GM12872 (cell line): Measurements from ENCODE around the gene GPR137.

Experiments
- TF ChIP-seq, protein P1 (sequence below): IDR thresholded peaks from 3 replicates; pipeline ENCODE4 v1.5.1; 2011; ENCODE audit warnings: low read depth, mild to moderate bottlenecking, low read length, moderate library complexity; ENCODE audit not compliant: insufficient read depth

GPR137 gene

GRCh38 chr11:64330888-64331287 is 45.2 kb downstream of the GPR137 start:
- TF ChIP-seq, protein P1, sequence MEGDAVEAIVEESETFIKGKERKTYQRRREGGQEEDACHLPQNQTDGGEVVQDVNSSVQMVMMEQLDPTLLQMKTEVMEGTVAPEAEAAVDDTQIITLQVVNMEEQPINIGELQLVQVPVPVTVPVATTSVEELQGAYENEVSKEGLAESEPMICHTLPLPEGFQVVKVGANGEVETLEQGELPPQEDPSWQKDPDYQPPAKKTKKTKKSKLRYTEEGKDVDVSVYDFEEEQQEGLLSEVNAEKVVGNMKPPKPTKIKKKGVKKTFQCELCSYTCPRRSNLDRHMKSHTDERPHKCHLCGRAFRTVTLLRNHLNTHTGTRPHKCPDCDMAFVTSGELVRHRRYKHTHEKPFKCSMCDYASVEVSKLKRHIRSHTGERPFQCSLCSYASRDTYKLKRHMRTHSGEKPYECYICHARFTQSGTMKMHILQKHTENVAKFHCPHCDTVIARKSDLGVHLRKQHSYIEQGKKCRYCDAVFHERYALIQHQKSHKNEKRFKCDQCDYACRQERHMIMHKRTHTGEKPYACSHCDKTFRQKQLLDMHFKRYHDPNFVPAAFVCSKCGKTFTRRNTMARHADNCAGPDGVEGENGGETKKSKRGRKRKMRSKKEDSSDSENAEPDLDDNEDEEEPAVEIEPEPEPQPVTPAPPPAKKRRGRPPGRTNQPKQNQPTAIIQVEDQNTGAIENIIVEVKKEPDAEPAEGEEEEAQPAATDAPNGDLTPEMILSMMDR = no peak

GRCh38 chr11:64331569-64332371 is 46.1 kb downstream of the GPR137 start:
- TF ChIP-seq, protein P1 = peak; percentile 83

DNA sequence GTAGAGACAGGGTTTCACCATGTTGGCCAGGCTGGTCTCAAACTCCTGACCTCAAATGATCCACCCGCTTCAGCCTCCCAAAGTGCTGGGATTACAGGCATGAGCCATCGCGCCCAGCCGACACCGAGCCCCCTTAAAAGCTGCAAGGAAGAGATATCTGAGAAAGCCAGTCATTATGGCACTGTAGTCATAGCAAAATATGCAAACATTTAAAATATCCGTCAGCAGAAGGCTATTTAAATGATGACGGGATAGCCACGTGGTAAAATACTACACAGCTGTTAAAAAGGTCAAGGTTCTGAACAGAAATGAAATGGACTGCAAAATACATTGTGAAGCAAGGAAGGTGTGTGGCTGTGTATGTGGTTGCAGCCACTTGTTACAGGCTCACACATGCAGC is 47.9 kb downstream of the GPR137 start:
- TF ChIP-seq, protein P1 = no peak

- TF ChIP-seq, protein P1 = no peak; the same call in 2 of the 3 replicates
These were observed 49.4 kb downstream of the GPR137 start for GRCh38 chr11:64334764-64335735.

GRCh38 chr11:64337538-64338249 is 52.0 kb downstream of the GPR137 start:
- TF ChIP-seq, protein P1 = no peak

GRCh38 chr11:64338716-64339115 is 53.1 kb downstream of the GPR137 start:
- TF ChIP-seq, protein P1 = no peak
